HG02852 (cell line): ENCODE measurements around the gene HEPACAM.

Source experiments
- ATAC-seq: cut with Tn5 transposase; IDR thresholded peaks from one replicate; pipeline ENCODE4 v1.9.1; 2021; ENCODE audit warnings: mild to moderate bottlenecking, moderate library complexity; ENCODE audit not compliant: unreplicated experiment

The HEPACAM gene

DNA sequence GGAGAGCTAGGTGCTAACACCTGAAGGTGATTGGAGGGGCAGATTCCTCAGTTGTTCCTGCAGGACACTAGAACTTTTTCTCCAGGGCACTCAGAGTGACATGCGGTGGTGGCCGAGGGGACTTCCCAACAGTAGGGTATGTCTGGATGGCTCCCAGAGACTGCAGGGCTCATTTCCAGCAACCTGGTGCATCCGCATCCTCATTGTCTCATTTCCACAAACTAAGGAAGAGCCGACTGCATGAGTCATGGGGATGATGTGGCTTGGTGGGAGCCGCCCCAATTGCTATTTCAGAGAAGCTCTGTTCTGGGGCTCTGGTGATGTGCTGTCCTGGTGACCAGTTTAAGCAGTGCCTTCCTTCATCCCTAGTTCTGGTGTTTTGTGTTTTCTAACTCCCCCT, 35.4 kb downstream of the HEPACAM start:
- ATAC-seq: no peak

DNA sequence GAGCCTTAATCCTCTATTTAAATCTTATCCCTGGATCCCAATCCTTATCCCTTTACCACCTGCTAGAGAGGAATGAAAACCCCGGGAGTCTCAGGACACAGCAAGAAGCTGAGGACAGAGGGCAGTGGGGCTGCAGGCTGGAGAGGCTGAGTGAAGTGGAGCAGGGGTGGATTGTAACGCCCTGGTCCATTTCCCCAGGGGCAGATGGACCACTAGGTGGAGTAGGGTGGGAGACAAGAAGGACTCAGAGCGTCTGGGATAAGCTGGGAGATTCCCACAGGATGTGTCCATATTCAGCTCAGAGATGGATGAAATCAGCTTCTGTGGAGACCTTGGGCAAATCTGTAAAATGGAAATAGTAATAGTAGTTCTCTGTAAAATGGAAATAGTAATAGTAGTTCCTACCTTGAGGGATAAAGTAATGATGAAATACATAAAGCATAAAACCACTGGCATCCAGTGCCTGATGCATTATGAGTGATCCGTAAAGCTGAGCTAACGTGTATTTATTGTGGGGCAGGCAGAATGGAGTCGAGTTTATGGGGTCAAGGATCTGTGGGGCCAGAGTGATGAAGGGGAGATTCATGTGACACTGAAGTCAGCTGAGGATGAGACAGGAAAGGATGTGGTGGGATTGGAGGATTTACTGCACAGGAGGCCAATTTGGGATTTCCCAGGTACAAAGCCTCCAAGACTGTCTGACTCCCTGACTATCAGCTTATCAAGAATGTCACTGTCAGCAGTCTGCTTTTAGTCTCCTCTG, 36.3 kb downstream of the HEPACAM start:
- ATAC-seq: no peak

DNA sequence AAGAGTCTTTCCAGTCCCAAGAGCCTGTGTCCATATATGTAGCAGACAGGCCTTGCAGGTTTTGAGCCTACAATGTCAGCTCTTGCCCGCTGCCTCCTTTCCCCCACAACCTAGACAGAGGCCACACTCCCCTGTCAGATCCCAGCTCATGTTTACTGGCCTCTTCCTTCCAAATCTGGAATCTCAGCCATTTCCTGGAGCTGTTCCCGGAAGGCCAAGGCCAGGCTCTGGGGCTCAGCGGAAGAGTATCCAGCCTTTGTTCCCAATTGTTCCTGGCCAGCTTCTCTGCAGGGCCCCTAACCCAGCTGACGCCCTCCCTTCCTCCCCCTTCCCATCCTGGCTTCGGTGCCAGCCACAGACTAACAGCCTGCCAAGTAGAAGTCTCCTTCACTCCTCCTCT, 37.1 kb downstream of the HEPACAM start:
- ATAC-seq: no peak

DNA sequence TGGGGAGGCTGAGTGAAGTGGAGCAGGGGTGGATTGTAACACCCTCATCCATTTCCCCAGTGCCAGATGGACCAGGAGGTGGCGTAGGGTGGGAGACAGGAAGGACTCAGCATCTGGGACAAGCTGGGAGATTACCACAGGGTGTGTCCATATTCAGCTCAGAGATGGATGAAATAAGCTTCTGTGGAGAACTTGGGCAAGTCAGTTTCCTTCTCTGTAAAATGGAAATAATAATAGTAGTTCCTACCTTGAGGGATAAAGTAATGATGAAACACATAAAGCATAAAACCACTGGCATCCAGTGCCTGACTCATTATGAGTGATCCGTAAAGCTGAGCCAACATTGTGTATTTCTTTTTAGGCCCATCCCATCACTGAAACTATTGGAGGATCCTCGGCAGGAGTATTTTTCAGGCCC, 37.6 kb downstream of the HEPACAM start:
- ATAC-seq: no peak

DNA sequence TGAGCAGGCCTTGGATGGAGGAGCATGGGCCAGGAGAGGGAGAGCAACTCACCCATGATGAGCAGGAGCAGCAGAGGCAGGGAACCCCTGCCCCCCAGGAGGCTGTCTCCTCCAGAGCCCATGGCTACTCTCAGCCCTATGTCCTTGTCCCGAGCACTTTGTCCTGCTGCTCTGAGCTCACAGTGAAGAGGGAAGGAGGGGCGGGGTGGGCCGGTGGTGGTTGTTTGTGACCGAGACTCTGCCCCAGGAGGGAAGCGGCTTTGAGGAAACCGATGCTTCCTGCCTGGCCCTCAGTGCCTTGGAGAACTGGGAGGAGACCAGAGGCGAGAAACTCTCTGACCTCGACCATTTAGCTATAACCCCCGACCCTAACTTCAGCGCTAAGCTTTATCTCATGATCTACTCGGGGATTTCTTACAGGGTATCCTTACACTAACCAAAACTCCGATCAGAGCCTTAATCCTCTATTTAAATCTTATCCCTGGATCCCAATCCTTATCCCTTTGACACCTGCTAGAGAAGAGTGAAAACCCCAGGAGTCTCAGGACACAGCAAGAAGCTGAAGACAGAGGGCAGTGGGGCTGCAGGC, 38.1 kb downstream of the HEPACAM start, which contains the start of gene ROBO4:
ROBO4 (minus strand) TSS at position 192 of the 589 bp plus-strand sequence; CDS start at position 122, 70 bp downstream.
- ATAC-seq: no peak

DNA sequence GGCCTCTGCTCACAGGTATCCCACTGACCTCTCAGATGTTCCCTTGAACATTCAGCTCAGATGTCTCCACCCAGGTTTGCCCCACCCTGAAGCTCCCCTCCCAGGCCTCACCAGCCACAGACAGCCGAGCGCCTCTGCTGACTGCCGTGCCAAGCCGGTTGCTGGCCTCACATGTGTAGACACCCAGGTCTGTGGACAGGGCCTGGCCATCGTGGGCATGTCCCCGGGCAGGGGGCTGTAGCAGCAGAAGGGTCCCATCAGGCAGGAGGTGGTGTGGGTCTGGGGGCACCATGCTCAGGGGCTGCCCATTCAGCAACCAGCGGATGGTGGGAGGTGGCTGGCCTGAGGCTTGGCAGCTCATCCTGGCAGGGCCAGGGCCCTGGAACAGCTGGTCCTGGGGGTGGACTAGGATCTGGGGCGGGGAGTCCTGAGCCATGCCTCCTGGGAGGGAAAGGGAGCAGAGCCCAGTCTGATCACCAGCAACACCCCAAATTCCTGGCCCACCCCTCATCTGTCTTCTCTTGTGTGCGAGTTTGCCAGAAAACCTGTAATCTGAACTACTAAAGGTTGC, 38.9 kb downstream of the HEPACAM start:
- no peak for ATAC-seq

DNA sequence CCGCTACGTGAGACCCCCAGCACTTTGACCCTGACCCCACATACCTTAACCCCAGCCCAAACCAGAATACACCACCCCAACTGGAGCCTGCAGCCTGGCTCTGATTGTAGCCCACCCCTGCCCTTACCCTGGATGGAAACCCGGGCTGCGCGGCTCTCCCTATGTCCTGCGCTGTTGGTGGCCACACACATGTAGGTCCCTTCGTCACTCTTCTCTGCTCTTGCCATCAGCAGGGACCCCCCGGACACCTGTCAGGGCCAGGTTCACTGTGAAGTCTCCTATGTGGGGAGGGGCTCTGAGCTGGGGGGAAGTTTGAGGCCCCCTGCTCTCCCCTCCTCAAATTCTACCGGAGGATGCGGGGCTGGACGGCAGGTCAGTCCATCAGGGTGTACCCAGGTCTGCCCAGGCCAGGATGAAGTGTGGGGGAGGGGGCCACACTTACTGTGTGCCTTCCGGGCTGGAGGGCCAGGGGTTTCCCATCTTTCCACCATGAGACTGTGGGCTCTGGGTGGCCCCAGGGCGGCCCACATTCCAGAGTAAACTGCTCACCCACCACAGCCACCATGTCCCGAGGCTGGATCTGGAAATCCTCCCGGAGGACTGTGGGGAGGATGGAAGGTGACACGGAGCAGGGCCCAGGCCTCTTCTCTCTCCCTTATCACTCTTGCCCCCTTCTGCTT, 39.6 kb downstream of the HEPACAM start:
- ATAC-seq: no peak

DNA sequence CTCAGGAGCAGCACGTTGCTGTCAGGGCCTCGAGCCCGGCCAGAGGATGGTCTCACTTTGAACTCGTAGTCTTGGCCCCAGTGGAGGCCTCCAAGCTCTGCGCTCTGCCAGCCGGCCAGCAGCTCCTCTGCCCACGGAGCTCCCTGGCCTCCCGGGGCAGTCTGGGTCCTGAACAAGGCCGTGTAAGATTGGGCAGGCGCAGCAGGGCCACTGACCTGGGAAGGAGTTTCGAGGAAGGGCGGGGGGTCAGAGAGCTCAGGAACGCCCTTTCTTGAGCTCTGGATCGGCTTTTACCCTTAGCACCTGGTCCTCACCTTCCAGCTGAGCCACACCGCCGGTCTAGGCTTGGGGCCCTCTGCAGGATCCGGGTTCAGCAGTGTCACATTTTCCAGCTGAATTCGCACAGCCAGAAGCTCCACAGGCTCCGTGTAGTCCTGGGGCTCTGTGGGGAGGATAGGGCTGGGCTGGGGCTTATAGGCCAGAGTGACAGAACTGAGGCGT, 40.3 kb downstream of the HEPACAM start:
- ATAC-seq: no peak

DNA sequence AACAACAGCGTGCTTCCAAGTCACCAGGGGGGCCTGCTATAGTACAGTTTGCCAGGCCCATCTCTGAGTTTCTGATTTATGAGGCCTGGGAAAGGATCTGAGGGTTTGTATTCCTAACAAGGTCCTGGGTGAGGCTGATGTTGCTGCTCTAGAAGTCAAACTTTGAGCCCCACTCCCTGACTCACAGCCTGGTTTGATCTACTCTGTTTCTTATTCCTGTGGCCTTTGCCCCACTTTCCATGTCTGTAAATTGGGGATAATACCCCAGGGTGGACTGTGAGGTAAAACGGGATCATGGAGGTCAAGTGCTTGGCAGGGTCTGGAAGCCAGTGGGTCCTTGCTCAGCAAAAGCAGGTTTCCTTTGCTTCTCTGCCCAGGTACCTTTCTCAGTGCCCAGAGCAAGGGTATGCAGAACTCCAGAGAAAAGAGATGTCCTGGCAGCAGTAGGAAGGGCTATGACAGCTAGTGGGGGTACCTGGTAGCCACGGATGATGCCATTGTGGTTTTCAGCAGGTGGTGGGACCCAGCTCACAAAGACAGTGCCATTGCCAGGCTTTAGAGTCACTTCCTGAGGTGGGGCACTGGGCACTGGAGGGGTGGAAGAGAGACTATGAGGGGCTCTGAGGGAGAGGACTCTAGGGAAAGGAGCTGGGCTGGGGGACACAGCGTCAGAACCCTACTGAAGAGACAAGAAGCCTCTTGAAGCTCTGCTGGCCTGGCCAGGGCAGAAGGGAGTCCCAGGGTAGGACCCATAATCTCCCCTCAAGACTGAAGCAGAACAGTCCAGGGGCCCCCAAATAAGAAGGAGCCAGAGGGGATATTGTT, 41.0 kb downstream of the HEPACAM start:
- ATAC-seq: no peak

DNA sequence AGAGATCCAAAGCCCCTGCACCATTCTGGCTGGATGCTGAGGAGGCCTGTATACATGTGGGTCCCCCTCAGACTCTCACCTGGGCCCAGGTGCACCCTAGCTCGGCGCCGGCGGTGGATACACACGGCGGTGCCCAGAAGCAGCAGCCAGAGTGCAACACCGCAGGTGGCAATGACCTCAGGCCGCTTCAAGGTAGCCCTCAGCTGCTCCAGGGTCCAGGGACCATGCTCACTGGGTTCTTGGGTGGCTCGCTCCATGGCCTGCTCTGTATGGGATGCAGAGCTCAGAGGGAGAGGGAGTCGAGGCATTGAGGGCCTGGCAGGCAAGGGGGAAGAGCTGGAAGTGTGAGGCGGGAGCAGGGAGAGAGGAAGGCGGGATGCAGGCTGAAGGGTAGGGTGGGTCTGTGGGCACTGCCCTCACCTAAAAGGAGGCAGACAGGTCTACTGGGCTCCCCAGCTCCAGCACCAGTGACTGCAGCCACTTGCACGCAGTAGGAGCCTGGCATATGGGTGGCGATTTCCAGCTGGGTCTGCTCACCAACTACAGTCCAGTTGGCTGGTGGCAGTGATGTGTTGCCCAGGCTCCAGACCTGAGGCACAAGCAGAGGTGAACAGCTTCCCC, 42.0 kb downstream of the HEPACAM start:
- ATAC-seq: no peak

DNA sequence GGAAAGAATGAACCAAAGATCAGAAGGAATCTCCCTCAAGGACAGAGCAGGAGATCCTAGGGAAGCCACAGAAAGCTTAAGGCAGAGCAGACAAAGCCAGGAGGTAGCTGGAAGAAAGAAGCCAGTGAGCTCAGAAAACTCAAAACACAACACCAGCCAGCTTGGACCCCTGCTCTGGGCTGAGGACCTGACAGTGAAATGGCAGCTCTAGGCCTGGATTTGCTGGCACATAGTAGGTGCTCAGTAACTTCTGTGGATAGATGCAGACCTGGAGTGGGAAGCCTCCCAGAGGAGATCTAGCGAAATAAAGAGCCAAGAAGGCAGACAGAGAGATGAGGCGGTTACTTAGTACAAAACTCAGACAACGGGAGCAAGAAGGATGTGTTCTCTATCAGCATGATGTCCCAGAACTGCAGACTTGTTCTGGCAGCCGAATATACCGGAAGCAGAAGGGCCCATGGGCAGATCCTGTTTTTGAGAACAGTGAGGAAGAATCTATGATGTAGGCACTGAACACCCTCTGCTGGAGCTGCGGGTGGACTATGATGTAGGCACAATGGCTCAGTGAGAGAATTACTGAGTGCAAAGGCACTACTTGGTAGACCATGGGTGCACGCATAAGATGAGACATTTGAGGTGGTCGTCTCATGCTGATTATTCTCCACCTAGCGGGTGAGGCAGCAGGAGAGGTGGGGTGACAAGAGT, 42.9 kb downstream of the HEPACAM start:
- no peak for ATAC-seq

DNA sequence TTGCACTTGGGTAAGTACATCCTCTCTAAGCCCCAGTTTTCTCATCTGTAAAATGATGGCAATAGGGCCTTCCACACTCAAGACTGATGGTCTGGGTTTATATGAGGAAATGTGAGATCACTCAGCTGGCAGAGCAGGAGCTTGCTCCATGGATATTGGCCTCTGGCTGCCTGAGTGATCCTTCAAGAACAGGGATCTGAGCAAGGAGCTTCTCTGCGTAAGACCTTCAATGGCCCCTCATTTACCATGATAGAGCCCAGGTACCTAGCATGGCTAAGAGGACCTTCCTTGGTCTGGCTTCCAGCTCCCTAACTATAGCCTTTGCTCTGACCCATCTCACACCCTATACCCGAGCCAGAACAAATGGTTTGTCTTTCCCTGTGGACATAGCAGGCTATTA, 43.7 kb downstream of the HEPACAM start:
- no peak for ATAC-seq

DNA sequence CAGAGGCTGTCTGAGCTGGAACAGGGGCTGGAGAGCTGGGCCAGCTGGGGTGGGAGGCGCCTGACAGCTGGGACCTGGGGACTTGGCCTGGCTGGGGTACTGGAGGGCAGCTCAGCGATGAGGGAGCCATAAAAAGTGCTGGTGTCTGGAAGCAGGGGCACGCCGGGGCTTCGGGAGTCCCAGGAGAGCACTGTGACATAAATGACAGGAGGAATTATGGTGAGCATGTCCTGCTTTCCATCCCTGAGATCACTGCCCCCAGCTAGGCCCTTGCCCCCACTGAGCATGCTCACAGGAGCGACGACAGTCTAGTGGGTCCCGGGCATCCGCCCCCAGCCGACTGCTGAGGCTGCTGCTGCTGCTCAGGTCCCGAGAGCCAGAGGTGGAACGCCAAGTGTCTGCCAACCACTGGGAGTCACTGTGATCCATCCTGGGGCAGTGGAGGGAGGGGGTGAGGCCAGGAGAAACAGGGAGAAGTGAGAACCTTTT, 44.4 kb downstream of the HEPACAM start:
- ATAC-seq: no peak

DNA sequence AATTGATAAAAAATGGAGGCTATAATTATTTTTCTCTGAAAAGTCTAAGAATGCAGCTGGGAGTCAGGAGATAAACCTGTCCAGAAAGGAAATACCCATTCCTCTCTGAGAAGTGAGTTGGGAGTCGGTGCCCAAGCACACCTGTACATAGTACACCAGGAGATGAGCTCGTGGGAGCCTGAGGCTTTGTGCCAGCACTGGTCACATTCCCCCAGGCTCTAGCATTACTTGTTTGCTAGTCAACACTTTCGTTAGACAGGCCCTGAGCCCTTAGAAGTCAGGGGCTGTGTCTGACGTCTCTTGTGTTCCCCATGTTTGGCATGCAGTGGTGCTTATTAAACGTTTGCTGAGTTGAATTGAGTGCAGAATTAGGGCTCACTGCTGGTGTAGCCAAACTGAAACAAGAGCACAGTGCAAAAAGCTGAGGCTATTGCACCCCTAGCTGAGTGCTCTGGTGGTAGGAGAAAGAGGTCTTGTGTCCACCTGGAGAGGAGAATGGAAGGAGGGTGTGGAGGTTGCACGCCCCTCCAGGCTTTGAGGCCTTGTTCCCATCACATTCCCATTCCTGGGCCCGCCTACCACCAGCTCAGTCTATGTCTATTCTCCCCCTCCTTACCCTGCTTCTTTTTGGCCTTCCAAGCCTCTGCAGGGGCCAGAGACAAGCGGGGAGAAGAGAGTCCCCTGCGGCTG, 45.0 kb downstream of the HEPACAM start:
- no peak for ATAC-seq

DNA sequence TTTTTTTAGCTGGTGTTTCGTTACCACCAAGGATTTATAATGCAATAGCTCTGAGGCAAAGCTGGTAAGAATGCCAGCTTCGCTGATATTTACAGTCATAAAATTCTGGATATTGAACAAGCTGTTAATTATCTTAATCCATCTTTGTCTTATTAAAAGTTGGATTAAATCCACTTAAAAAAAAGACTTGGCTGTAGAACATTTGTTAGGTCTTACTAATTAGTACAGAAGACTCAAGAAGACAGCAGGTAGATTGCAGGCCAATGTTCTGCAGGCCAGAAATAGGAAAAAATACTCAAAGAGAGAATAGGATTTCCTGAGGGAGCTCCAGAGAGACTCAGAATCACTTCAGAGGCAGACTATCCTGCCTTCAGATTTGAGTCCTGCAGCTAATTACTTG, 45.7 kb downstream of the HEPACAM start:
- no peak for ATAC-seq

DNA sequence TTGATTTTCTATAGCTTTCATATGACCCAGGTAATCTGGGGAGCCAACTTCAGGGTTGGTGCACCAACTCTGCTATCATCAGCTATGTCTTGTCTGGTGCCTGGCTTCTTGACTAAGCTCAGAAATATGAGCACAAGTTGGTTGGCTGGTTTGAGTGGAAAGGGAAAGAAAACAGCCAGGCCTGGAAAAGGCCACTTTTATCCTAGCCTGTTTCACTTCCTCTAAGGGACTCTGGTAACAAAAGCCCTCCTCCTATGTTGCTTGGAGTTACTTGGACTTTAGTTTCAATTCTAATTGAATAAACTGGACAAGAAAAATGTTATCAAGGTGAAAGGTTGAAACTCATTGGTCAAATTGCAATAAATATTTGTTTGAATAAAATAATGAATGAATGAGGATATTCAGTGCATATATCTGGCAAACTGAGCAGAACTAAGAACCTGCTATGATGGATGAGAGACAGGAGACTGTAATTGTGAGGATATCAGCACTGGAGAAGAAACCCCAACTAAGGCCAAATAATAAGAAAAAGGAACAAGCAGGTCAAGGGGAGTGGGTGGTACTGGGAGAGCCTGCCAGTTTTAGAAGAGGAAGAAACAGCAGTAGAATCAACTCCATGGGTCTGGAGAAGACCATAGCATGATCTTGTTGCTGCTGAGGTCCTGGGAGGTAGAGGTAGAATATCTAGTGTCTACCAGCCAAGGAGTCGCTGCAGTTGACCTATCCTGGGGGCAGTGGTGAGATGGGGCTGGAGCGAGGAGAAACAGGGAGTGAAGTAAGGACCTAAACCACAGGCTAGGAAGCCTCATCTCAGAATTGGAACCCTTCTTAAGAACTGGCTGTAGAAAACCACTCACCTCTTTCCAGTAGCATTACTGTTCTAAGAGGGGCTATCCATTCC, 46.4 kb downstream of the HEPACAM start:
- ATAC-seq: no peak

DNA sequence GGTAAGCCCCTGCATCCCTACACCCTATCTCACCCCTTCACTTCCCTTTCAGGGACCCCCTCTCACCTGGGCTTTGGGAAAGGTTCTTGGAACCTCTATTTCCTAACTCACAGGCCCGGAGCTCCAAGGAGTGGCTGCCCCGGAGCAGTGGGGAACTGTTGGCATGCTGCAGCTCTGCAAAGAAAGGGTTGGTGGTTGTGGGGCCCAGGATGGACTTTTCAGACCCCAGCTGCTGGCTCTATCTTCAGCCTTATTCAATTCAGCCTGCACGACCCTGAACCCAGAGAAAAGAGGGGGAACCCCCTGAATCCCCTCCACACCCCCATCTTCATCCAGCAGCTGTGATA, 48.2 kb downstream of the HEPACAM start:
- no peak for ATAC-seq
